ENCODE results near the gene PTPRD.

The PTPRD gene

DNA sequence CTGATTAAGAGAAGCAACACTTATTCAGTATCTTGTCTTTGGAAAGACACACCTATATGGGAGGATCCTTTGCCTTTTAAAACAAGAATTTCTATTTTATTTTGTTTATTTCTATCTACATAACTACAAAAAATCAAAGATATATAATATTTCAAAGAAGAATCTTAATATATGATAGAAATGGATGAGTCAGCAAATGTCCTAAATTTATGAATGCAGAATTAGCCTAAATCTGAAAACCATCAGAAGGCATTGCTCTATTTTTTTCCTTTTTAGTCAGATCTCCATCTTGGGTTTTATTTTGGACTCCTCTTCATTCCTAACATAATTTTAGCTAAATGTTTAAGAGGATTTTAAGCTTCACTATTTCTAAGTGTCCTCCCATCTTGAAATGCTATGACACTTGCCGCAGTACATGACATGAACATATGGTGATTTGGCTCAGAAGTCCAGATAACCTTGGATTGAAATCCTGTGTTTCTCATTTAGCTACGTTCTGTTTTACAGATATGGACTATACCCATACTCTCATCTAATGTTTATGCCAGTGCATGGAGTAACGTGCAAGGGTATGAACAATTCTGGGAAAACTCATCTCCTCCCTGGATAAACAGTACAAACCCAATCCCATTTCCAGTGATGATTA lies 1490.4 kb downstream of the PTPRD start:
- TF ChIP-seq, protein P1, sequence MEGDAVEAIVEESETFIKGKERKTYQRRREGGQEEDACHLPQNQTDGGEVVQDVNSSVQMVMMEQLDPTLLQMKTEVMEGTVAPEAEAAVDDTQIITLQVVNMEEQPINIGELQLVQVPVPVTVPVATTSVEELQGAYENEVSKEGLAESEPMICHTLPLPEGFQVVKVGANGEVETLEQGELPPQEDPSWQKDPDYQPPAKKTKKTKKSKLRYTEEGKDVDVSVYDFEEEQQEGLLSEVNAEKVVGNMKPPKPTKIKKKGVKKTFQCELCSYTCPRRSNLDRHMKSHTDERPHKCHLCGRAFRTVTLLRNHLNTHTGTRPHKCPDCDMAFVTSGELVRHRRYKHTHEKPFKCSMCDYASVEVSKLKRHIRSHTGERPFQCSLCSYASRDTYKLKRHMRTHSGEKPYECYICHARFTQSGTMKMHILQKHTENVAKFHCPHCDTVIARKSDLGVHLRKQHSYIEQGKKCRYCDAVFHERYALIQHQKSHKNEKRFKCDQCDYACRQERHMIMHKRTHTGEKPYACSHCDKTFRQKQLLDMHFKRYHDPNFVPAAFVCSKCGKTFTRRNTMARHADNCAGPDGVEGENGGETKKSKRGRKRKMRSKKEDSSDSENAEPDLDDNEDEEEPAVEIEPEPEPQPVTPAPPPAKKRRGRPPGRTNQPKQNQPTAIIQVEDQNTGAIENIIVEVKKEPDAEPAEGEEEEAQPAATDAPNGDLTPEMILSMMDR (IDR thresholded peaks at IDR 0.05; ENCODE audit: insufficient read depth, low read depth, low read length, missing control alignments): no peak
- H3K4me3 ChIP-seq (ENCODE audit: low read length): no peak overlapping the region

DNA sequence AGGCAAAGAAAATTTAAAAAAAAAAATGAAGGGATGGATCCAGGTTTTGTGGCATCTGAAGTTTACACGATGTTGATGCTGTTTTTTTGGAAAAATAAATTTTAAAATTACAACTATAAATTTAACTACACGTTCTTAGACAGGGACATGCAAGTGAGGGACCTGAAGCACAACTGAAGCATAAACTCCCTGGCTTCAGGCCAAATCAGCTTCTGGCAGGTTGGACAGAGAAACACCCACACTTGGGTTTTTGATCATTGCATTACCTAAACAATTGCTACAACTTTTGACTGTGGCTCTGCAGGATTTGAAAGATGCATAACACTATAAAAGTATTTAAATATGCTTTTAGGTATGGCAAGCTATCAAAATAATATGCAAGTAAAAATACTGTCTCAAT lies 1494.9 kb downstream of the PTPRD start:
- TF ChIP-seq, protein P1 (IDR thresholded peaks at IDR 0.05; ENCODE audit: insufficient read depth, low read depth, low read length, missing control alignments): no peak
- no peak overlapping the region for H3K4me3 ChIP-seq (ENCODE audit: low read length)
- DNase-seq (ENCODE audit: low read depth): no peak

More for the DNA sequence above, 1490.4 kb downstream of the PTPRD start:
- DNase-seq (ENCODE audit: low read depth): no peak

- DNase-seq (ENCODE audit: low read depth): no peak
- TF ChIP-seq, protein P1 (IDR thresholded peaks at IDR 0.05; ENCODE audit: insufficient read depth, low read depth, low read length, missing control alignments): no peak
- H3K4me3 ChIP-seq (ENCODE audit: low read length): no peak overlapping the region
Measured at GRCh38 chr9:9112001-9112720, 1500.6 kb downstream of the PTPRD start.

DNA sequence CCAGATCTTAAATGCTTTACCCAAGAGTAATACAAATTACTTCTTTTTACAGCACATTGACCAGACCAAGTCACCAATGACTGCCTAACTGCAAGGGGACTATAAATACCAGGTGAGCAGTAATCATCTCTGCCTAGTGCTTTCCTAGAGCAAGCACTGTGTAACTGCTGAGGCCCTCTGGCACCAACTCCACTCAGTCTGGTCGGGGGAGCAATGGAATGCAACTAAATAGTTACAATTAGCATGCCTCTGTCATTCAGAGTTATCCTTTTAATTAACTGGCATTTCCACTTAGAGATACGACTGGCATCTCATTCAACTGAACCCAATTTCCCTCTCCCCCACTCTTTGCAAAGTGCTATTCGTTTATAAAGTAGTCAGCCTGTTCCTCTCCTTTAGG lies 1504.2 kb downstream of the PTPRD start:
- TF ChIP-seq, protein P1 (IDR thresholded peaks at IDR 0.05; ENCODE audit: insufficient read depth, low read depth, low read length, missing control alignments): no peak
- no peak for DNase-seq (ENCODE audit: low read depth)
- H3K4me3 ChIP-seq (ENCODE audit: low read length): no peak overlapping the region

GRCh38 chr9:9102295-9102694 lies 1510.5 kb downstream of the PTPRD start:
- TF ChIP-seq, protein P1 (IDR thresholded peaks at IDR 0.05; ENCODE audit: insufficient read depth, low read depth, low read length, missing control alignments): no peak
- DNase-seq (ENCODE audit: low read depth): no peak
- no peak overlapping the region for H3K4me3 ChIP-seq (ENCODE audit: low read length)

DNA sequence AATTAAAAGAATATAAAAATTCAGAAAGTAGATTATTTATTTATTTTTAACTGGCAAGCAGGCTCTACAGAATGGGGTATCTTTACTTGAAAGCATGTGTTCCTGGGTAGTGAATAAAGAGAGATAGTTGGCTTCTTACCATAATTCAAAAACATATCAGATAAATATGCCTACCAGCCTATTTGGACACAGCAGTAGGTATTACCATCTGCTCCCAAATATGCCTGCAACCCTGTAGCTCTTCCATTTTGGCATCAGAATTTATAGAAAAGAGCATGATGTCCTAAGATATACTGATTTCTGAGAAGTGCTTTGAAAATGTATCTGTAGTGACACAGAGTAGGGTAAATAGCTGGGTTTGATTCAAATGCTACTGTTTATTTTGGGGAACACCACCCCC lies 1512.7 kb downstream of the PTPRD start:
- DNase-seq (ENCODE audit: low read depth): no peak
- TF ChIP-seq, protein P1 (IDR thresholded peaks at IDR 0.05; ENCODE audit: insufficient read depth, low read depth, low read length, missing control alignments): no peak
- H3K4me3 ChIP-seq (ENCODE audit: low read length): no peak overlapping the region

Data from epithelial cell of esophagus (primary cell).